Measurements from ENCODE around the gene OGT.
"Not testable (repeated sequence)": the region's sequence is repeated elsewhere in the genome, so short reads cannot be mapped to it uniquely, and the experiment has no call there.

Gene OGT

DNA sequence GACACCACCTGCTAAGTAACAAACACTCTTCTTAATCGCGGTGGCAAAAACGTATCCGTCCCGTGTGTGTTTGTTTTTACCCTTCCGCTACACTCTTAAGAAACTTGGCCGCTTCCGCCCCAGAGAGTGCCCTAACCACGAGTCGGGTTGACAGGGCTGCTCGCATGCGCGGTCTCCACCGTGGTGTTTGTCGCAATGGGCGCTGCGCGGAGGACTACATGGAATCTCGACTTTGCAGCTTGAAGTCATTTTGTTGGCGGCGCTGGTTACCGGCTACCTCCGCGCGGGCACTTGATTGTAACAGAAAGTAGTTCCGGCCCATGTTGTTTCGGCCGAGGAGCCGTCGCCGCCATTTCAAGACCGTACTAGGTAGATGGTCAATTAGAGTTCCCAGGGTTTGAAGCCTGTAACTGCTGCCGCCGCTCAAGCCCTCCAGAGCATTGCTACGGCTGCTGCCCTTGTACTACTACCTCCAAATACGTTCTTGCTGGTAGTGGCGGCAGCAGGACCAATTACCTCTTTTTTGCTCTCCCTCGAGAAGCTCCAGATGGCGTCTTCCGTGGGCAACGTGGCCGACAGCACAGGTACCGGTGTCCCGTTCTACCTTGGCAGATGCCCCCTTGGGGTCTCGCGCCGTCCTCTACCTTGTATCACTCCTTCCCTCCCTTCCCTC, at the start of gene OGT:
TSS of gene OGT (plus strand) at position 352 of the 673 bp plus-strand sequence. CDS start at position 548, 196 bp downstream.
- H3K9me3 Mint-ChIP-seq, result no peaks in the 10 kb centered on the region
- DNase-seq (ENCODE audit: low spot score in 2 of 2) (peak; percentile 63 to 91), ATAC-seq (peak; percentile 91)
- peaks cover 58% of the 10 kb centered on the region for H3K36me3 Mint-ChIP-seq
- H3K4me3 Mint-ChIP-seq, result peak within 1 kb of the TSS; percentile 98
- H3K27ac Mint-ChIP-seq, result peak within 1 kb of the TSS; percentile 100
- peaks cover 10% of the 10 kb centered on the region for H3K4me1 Mint-ChIP-seq

- Mint-ChIP-seq H3K4me1 (peaks cover 6% of the 10 kb centered on the region), H3K4me3 (no peak overlapping the region), H3K9me3 (no peaks in the 10 kb centered on the region), H3K36me3 (no peaks in the 10 kb centered on the region), H3K27ac (no peak overlapping the region)
- DNase-seq (ENCODE audit: low spot score in 2 of 2) (no peak), ATAC-seq (no peak)
Measured at GRCh38 chrX:71487814-71488213, 45.1 kb upstream of the OGT start.

- H3K27ac Mint-ChIP-seq, result no peak overlapping the region
- H3K36me3 Mint-ChIP-seq, result no peaks in the 10 kb centered on the region
- ATAC-seq (no peak), DNase-seq (ENCODE audit: low spot score in 2 of 2) (no peak)
- H3K4me1 Mint-ChIP-seq, result peaks cover 6% of the 10 kb centered on the region
- no peaks in the 10 kb centered on the region for H3K9me3 Mint-ChIP-seq
- H3K4me3 Mint-ChIP-seq, result no peak overlapping the region
Measured at GRCh38 chrX:71489540-71489939, 43.4 kb upstream of the OGT start.

DNA sequence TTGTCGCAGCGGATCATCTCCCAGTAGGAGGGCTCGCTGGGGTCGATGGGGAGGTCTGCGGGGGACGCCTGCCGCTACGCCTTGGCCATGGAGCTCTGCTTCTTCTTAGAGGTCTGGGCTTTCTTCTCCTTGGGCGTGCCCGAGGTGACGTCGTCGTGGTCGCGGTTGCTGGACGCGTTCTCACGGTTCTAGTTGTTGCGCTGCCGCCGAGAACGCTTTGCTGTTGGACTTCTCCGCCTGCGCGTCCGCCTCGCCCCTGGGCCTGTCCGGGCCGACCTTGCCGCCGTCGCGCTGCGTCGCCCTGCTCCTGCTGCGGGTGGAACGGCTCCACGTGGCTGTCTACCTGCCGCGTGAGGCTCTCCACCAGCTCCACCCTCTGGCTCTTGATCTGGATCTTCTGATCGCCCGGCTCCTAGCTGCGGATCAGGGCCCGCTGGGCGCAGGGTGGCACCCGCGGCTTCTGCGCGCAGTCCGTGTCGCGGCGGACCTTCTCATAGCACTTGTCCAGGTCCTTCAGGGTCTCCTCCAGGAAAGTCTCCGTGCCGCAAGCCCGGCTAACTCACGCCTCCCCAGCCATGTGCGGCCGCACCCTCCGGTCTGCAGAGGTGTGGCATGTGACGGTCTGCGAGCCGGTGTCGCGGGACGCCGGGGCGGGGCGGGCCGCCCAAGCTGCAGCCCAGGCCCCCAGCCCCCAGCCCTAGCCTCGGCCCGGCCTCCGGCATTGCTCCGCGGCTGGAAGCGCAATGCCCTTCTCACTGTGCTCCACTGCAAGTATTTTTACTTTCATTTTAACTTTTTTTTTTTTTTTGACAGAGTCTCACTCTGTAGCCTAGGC, 40.5 kb upstream of the OGT start:
- DNase-seq (ENCODE audit: low spot score in 2 of 2) (peak; percentile 14 to 66), ATAC-seq (peak; percentile 87)
- Mint-ChIP-seq H3K9me3 (no peaks in the 10 kb centered on the region), H3K36me3 (no peaks in the 10 kb centered on the region), H3K27ac (peak overlapping the region; percentile 74), H3K4me1 (peaks cover 14% of the 10 kb centered on the region), H3K4me3 (peak overlapping the region; percentile 79)

DNA sequence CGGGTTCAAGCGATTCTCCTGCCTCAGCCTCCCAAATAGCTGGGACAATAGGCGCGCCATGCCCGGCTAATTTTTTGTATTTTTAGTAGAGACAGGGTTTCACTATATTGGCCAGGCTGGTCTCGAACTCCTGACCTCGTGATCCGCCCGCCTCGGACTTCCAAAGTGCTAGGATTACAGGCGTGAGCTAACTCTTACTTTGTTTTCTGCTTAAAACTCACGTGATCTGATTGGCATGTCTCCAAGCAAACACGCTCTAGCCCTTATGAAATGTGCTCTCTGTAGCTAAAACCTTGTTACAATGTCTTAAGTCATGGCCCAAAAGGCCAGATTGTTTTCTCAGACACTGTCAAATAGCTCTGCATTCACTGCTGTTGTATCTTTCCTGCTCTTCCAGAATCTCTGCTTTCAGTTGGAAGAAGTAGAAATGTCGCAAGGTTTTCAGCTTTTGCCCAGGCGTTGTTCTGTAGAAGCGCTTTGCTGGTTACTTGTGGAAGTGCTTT, 39.7 kb upstream of the OGT start:
- no peaks in the 10 kb centered on the region for H3K9me3 Mint-ChIP-seq
- H3K4me1 Mint-ChIP-seq, result peaks cover 14% of the 10 kb centered on the region
- H3K4me3 Mint-ChIP-seq, result peak overlapping the region; percentile 79
- ATAC-seq (no peak), DNase-seq (ENCODE audit: low spot score in 2 of 2) (no peak)
- no peaks in the 10 kb centered on the region for H3K36me3 Mint-ChIP-seq
- no peak overlapping the region for H3K27ac Mint-ChIP-seq

DNA sequence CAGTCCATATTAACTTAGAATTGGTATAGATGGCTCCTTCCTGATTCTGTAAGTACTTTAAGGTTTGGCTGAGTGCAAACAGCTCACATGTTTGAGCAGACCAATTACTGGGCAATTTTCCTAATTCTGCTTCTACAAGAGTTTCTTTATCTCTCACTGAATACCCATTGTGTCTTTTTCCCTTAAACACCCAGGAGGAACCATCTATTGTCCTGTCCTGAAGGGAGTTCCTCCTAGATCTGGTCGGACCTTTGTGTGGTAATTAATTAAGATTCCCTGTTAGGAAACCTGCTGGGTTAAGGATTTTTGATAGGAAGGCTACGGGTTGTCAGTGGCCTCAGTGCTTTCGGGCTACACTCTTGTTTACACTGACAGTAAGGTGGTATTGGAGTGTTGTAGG, 36.9 kb upstream of the OGT start:
- H3K36me3 Mint-ChIP-seq; ATAC-seq; DNase-seq (ENCODE audit: low spot score in 2 of 2); H3K27ac Mint-ChIP-seq; H3K9me3 Mint-ChIP-seq; H3K4me3 Mint-ChIP-seq: not testable (repeated sequence)
- peaks cover 14% of the 10 kb centered on the region for H3K4me1 Mint-ChIP-seq

DNA sequence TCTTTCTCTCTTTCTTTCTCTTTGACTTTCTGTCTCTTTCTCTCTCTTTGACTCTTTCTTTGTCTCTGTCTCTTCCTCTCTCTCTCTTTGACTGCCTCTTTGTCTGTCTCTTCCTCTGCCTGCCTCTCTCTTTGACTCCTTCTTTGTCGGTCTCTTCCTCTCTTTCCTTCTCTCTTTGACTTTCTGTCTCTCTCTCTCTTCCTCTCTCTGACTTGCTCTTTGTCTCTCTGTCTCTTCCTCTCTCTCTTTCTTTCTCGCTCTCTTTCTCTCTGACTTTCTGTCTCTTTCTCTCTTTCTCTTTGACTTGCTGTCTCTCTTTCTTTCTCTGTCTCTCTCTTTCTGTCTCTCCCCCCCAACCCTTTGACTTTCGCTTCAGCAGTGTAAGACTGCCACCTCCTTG, 36.4 kb upstream of the OGT start:
- DNase-seq (ENCODE audit: low spot score in 2 of 2), result no peak
- Mint-ChIP-seq H3K36me3 (no peaks in the 10 kb centered on the region), H3K4me1 (peaks cover 14% of the 10 kb centered on the region), H3K9me3 (no peaks in the 10 kb centered on the region), H3K27ac (peak overlapping the region; percentile 44), H3K4me3 (no peak overlapping the region)
- ATAC-seq, result no peak

GRCh38 chrX:71502080-71502479, 30.8 kb upstream of the OGT start:
- DNase-seq (ENCODE audit: low spot score in 2 of 2); H3K9me3 Mint-ChIP-seq; H3K36me3 Mint-ChIP-seq; H3K4me1 Mint-ChIP-seq; ATAC-seq; H3K27ac Mint-ChIP-seq; H3K4me3 Mint-ChIP-seq: not testable (repeated sequence)

GRCh38 chrX:71504346-71504745, 28.6 kb upstream of the OGT start:
- no peaks in the 10 kb centered on the region for H3K9me3 Mint-ChIP-seq
- no peaks in the 10 kb centered on the region for H3K4me1 Mint-ChIP-seq
- no peak overlapping the region for H3K4me3 Mint-ChIP-seq
- ATAC-seq (no peak), DNase-seq (ENCODE audit: low spot score in 2 of 2) (no peak)
- H3K27ac Mint-ChIP-seq, result no peak overlapping the region
- no peaks in the 10 kb centered on the region for H3K36me3 Mint-ChIP-seq

DNA sequence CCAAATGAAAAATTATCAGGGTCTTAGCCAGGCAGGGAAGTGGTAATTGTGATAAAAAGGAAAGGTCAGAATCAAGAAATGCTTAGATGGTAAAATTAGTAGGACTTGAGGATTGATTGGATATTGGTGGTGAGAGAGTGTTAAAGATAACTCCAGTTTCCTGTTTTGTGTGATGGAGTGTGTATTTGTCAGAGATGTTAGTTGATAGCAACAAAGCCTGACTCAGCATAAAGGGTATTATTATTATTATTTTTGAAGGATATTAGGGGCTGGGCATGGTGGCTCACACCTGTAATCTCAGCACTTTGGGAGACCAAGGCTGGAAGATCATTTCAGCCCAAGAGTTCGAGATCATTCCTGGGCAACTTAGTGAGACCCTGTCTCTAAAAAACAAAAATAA, 23.6 kb upstream of the OGT start:
- DNase-seq (ENCODE audit: low spot score in 2 of 2), result no peak
- no peak overlapping the region for H3K4me3 Mint-ChIP-seq
- no peak overlapping the region for H3K27ac Mint-ChIP-seq

DNA sequence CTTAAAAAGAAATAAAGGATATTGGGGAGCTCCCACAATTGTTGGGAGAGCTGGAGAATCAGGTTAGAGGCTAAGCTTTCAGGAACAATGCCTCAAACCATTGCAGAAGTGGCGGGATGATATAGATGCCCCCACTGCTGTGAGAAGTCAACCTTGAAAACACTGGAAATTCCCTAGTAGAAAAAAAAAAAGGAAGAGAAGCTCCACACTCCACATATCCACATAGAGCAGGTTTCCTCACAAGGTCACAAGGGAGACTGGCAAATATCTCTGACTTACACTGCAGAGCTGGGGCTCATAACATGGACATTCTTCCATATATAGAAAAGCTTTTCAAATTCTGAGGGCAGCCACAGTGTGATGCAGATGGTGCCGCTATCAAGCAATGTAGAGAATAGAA, 22.7 kb upstream of the OGT start:
- H3K9me3 Mint-ChIP-seq, result peaks cover 4% of the 10 kb centered on the region
- peaks cover 5% of the 10 kb centered on the region for H3K36me3 Mint-ChIP-seq
- no peak overlapping the region for H3K4me3 Mint-ChIP-seq
- DNase-seq (ENCODE audit: low spot score in 2 of 2), result no peak
- no peak overlapping the region for H3K27ac Mint-ChIP-seq
- H3K4me1 Mint-ChIP-seq, result peaks cover 23% of the 10 kb centered on the region
- no peak for ATAC-seq

More for the DNA sequence above, 23.6 kb upstream of the OGT start:
- Mint-ChIP-seq H3K9me3 (peaks cover 4% of the 10 kb centered on the region), H3K36me3 (no peaks in the 10 kb centered on the region), H3K4me1 (peaks cover 14% of the 10 kb centered on the region)
- ATAC-seq, result no peak

DNA sequence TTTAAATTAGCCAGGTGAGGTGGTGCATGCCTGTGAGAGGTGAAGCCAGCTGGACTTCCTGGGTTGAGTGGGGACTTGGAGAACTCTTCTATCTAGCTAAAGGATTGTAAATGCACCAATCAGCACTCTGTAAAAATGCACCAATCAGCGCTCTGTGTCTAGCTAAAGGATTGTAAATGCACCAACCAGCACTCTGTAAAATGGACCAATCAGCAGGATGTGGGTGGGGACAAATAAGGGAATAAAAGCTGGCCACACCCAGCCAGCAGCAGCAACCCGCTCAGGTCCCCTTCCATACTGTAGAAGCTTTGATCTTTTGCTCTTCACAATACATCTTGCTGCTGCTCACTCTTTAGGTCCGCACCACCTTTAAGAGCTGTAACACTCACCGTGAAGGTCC, 19.2 kb upstream of the OGT start:
- not testable (repeated sequence) for H3K36me3 Mint-ChIP-seq; ATAC-seq; H3K9me3 Mint-ChIP-seq; DNase-seq (ENCODE audit: low spot score in 2 of 2)
- Mint-ChIP-seq H3K4me3 (peak overlapping the region; percentile 48), H3K27ac (peak overlapping the region; percentile 69), H3K4me1 (peaks cover 26% of the 10 kb centered on the region)

GRCh38 chrX:71514367-71515037, 18.4 kb upstream of the OGT start:
- Mint-ChIP-seq H3K36me3 (peaks cover 5% of the 10 kb centered on the region), H3K9me3 (peaks cover 4% of the 10 kb centered on the region), H3K27ac (peak overlapping the region; percentile 69), H3K4me1 (peaks cover 26% of the 10 kb centered on the region), H3K4me3 (peak overlapping the region; percentile 48)
- peak in 1 of 2 donors; percentile 47 for DNase-seq (ENCODE audit: low spot score in 2 of 2)
- peak; percentile 99 for ATAC-seq

DNA sequence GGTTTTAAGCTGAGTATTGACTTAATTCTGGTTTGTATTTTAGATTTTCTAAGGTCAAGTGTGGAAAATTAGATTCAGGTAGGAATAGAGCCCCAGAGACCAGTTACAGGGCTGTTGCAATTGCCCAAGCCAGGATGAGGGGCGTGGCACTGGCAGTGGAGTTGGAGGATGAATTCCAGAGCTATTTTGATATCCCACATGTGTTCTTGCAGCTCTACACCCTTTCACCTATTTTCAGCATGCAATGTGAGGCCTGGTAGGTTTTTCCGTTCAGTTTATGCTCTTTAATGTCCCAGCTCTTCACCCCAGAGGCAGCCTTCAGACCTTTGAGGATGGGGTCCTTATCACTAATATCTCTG, 17.9 kb upstream of the OGT start:
- DNase-seq (ENCODE audit: low spot score in 2 of 2) (no peak), ATAC-seq (no peak)
- Mint-ChIP-seq H3K36me3 (peaks cover 5% of the 10 kb centered on the region), H3K4me1 (peaks cover 26% of the 10 kb centered on the region), H3K9me3 (peaks cover 4% of the 10 kb centered on the region), H3K4me3 (peak overlapping the region; percentile 48), H3K27ac (peak overlapping the region; percentile 69)

GRCh38 chrX:71525316-71525715, 7.6 kb upstream of the OGT start:
- H3K9me3 Mint-ChIP-seq, result no peaks in the 10 kb centered on the region
- DNase-seq (ENCODE audit: low spot score in 2 of 2) (no peak), ATAC-seq (no peak)
- H3K4me3 Mint-ChIP-seq, result no peak overlapping the region
- H3K27ac Mint-ChIP-seq, result no peak overlapping the region
- no peaks in the 10 kb centered on the region for H3K36me3 Mint-ChIP-seq
- no peaks in the 10 kb centered on the region for H3K4me1 Mint-ChIP-seq
